AG04449 (cell line): ENCODE data around the gene LMNA.

ENCODE experiments used
- CTCF ChIA-PET: fragments of 350-600 bp; formaldehyde crosslinking; extraction: SDS; loops from one replicate; lab custom pipeline; 2021; ENCODE audit warnings: antibody characterized with exemption; lab: Yijun Ruan, JAX
- POLR2A ChIA-PET: fragments of 400-600, 350-600 bp; formaldehyde crosslinking; extraction: SDS; loops from one replicate; lab custom pipeline; 2020; ENCODE audit warnings: antibody characterized with exemption, inconsistent platforms; lab: Yijun Ruan, JAX
- DNase-seq: peaks from one replicate; pipeline ENCODE4 v3.0.0-alpha.2; 2010; ENCODE audit warnings: low read depth, low spot score
- H3K4me3 ChIP-seq: 2 replicates; pipeline ENCODE4 v1.5.1; 2011; ENCODE audit warnings: low read depth, mild to moderate bottlenecking, control low read depth, low read length
- CTCF ChIP-seq: IDR thresholded peaks from one replicate; pipeline ENCODE4 v1.5.1; 2011; ENCODE audit warnings: mild to moderate bottlenecking, moderate library complexity, low read length, control low read depth, inconsistent platforms; ENCODE audit not compliant: insufficient read depth; ENCODE audit errors: missing control alignments

LMNA gene

GRCh38 chr1:156128308-156128653 is 13.8 kb downstream of the LMNA start:
- DNase-seq, result no peak
- ChIA-PET CTCF (interaction anchor here (1.5 to 46.3 kb wide), 6 partner anchors 9 to 191 kb away, joined by 3 to 1837 read pairs (median 84); partner anchors contain the start of genes LMNA and MEX3A), POLR2A (interaction anchor here (1.0 to 6.8 kb wide), 4 partner anchors 9 to 30 kb away, joined by 3 to 216 read pairs (median 54); partner anchors contain the start of gene LMNA)
- TF ChIP-seq CTCF, result no peak
- peak overlapping the region; percentile 44 for H3K4me3 ChIP-seq

DNA sequence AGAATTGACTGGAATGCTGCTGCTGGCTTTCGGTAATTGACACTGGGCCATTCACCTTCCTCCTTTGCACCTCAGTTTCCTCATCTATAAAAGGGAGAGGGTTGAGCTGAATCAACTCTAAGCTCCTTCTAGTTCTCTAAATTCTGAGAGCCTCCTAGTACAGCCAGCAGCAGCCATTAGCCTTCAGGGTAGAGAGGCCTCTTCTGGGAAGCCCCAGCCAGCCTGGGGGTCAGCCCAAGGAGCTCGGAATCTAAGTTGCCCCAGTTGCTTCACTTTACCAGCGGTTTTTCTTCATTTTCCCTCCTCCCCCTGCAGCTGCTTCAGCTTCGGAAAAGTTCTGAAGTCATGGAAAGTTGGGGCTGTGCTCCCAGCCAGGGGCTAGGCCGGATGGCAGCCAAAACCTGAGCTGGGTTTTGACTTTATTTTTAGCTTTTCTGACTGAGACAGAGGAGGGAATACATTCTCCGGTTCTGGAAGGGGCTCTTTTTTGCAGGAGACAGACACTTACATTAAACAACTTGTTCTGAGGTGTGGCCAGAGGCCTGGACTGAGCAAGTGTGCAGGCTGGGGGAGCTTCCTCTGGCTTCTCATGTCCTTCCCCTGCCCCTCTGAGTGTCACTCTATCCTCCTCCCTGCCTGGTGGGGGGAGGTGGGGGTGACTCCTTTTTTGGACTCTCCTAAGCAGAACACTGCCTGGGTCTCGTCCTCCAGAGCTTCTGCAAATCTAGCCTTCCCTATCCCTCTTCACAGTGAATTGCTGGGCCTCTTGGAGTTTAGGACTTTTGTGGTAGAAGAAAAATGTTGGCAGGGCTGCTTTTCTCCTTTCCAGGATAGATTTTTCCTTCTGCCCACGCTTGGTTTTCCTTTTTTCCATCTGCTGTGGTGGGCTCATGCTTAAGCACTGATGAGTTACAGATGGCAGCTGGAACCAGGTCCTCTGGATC is 14.4 kb downstream of the LMNA start:
- ChIA-PET CTCF (interaction anchor here (0.6 to 46.3 kb wide), 11 partner anchors 8 to 201 kb away, joined by 3 to 1837 read pairs (median 4); partner anchors contain the start of genes LMNA and MEX3A), POLR2A (interaction anchor here (0.9 to 6.8 kb wide), 7 partner anchors 8 to 36 kb away, joined by 3 to 216 read pairs (median 4); partner anchors contain the start of gene LMNA)
- no peak for DNase-seq
- TF ChIP-seq CTCF, result no peak
- H3K4me3 ChIP-seq, result peak overlapping the region; percentile 44

GRCh38 chr1:156129687-156130577 is 15.4 kb downstream of the LMNA start:
- TF ChIP-seq CTCF, result peak; percentile 96
- peak overlapping the region; percentile 26 for H3K4me3 ChIP-seq
- ChIA-PET CTCF (interaction anchor here (0.7 to 46.3 kb wide), 23 partner anchors 13 to 229 kb away, joined by 3 to 1837 read pairs (median 4); partner anchors contain the start of genes LAMTOR2, LMNA, MEX3A and PMF1), POLR2A (interaction anchor here (0.9 to 6.8 kb wide), 8 partner anchors 9 to 37 kb away, joined by 3 to 216 read pairs (median 4); partner anchors contain the start of gene LMNA)
- DNase-seq, result peak; percentile 80

GRCh38 chr1:156130578-156130942 is 16.0 kb downstream of the LMNA start:
- TF ChIP-seq CTCF, result no peak
- no peak for DNase-seq
- POLR2A ChIA-PET, result interaction anchor here (1.0 to 6.8 kb wide), 7 partner anchors 9 to 32 kb away, joined by 4 to 216 read pairs (median 4); partner anchors contain the start of gene LMNA
- no peak overlapping the region for H3K4me3 ChIP-seq
- CTCF ChIA-PET, result interaction anchor here (0.8 to 46.3 kb wide), 16 partner anchors 13 to 229 kb away, joined by 3 to 1837 read pairs (median 4); partner anchors contain the start of genes LMNA, MEX3A and PMF1

DNA sequence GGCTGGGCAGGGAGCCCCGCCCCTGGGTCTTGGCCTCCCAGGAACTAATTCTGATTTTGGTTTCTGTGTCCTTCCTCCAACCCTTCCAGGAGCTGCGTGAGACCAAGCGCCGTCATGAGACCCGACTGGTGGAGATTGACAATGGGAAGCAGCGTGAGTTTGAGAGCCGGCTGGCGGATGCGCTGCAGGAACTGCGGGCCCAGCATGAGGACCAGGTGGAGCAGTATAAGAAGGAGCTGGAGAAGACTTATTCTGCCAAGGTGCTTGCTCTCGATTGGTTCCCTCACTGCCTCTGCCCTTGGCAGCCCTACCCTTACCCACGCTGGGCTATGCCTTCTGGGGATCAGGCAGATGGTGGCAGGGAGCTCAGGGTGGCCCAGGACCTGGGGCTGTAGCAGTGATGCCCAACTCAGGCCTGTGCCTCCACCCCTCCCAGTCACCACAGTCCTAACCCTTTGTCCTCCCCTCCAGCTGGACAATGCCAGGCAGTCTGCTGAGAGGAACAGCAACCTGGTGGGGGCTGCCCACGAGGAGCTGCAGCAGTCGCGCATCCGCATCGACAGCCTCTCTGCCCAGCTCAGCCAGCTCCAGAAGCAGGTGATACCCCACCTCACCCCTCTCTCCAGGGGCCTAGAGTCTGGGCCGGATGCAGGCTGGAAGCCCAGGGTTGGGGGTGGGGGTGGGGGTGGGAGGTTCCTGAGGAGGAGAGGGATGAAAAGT is 20.4 kb downstream of the LMNA start:
- ChIA-PET POLR2A (interaction anchor here (0.6 to 1.7 kb wide), 3 partner anchors 12 to 48 kb away, joined by 3 to 4 read pairs (median 3); no protein-coding TSS in a partner anchor), CTCF (interaction anchor here (0.7 to 46.3 kb wide), 5 partner anchors 8 to 91 kb away, joined by 3 to 1837 read pairs (median 21); partner anchors contain the start of gene MEX3A)
- DNase-seq, result no peak
- H3K4me3 ChIP-seq, result no peak overlapping the region
- no peak for TF ChIP-seq CTCF
